H1 (cell line): ENCODE data around the gene MSI2. TPM values are rescaled to one million over a fixed set of nuclear protein-coding genes. Genes with fewer than 3 reads are reported as not detected.

ENCODE experiments used
- CTCF ChIA-PET: fragments of 300-600 bp; sonication (Branson Sonifier 250); formaldehyde crosslinking; loops from one replicate; lab custom pipeline; 2021; ENCODE audit not compliant: partially characterized antibody; lab: Charles Lee
- POLR2A ChIA-PET: fragments of 300-600 bp; sonication (Branson Sonifier 250); formaldehyde crosslinking; loops from one replicate; lab custom pipeline; 2021; ENCODE audit warnings: inconsistent platforms; ENCODE audit not compliant: partially characterized antibody; lab: Charles Lee
- DNase-seq, 2 experiments: peaks; one replicate each; pipeline versions ENCODE4 v3.0.0 to v3.0.0-alpha.2; 2010 to 2022; ENCODE audit warnings: low spot score in 2 of 2, low read depth in 1 of 2, mixed read lengths in 1 of 2
- FAIRE-seq: peaks from 2 replicates; lab custom pipeline; 2011; peaks lifted over from hg19 to GRCh38; lab: Jason Lieb, UNC
- H2AFZ ChIP-seq: 2 replicates; pipeline ENCODE4 v1.8.1; 2012; ENCODE audit warnings: low read length, inconsistent platforms
- H2AK5ac ChIP-seq: 2 replicates; pipeline ENCODE4 v1.6.1; 2013; ENCODE audit warnings: low read depth, low read length
- H2BK120ac ChIP-seq: replicated peaks from 2 replicates; pipeline ENCODE3; 2013; ENCODE audit warnings: low read depth, low read length, inconsistent platforms
- H2BK12ac ChIP-seq: 2 replicates; pipeline ENCODE4 v1.6.1; 2013; ENCODE audit warnings: low read depth, low read length
- H2BK15ac ChIP-seq: 2 replicates; pipeline ENCODE4 v1.6.1; 2013; ENCODE audit warnings: low read length
- H2BK20ac ChIP-seq: 2 replicates; pipeline ENCODE4 v1.6.1; 2013; ENCODE audit warnings: low read length
- H2BK5ac ChIP-seq: 2 replicates; pipeline ENCODE4 v1.6.1; 2013; ENCODE audit warnings: low read depth, low read length
- H3K14ac ChIP-seq: 2 replicates; pipeline ENCODE4 v1.6.1; 2013; ENCODE audit warnings: inconsistent platforms; ENCODE audit not compliant: insufficient read length
- H3K18ac ChIP-seq: 2 replicates; pipeline ENCODE4 v1.6.1; 2013; ENCODE audit warnings: low read length; ENCODE audit errors: extremely low read depth
- H3K23ac ChIP-seq: 2 replicates; pipeline ENCODE4 v1.6.1; 2013; ENCODE audit warnings: inconsistent platforms; ENCODE audit not compliant: insufficient read length
- H3K23me2 ChIP-seq: 2 replicates; pipeline ENCODE4 v1.6.1; 2013; ENCODE audit warnings: low read depth, low read length
- H3K27ac ChIP-seq: 2 replicates; pipeline ENCODE4 v1.6.1; 2011; ENCODE audit warnings: low read depth, low read length, inconsistent platforms
- H3K27me3 ChIP-seq, 4 experiments: replicated peaks in 1 of 4; 1 replicate in 1 of 4; 2 replicates in 3 of 4; pipeline versions ENCODE4 v1.6.1 to v1.8.1; 2011 to 2013; ENCODE audit warnings: low read length in 3 of 4, mild to moderate bottlenecking in 3 of 4, inconsistent platforms in 2 of 4, mixed read lengths in 2 of 4, moderate library complexity in 1 of 4; ENCODE audit not compliant: control insufficient read depth in 3 of 4, insufficient read depth in 3 of 4; ENCODE audit errors: extremely low read depth in 1 of 4
- H3K36me3 ChIP-seq, 4 experiments: 2 replicates each; pipeline versions ENCODE4 v1.6.1 to v1.8.1; 2011 to 2013; ENCODE audit warnings: mild to moderate bottlenecking in 4 of 4, low read length in 3 of 4, moderate library complexity in 2 of 4, control low read depth in 1 of 4, inconsistent platforms in 1 of 4; ENCODE audit not compliant: insufficient read depth in 4 of 4, control insufficient read depth in 2 of 4
- H3K4ac ChIP-seq: replicated peaks from 2 replicates; pipeline ENCODE3; 2013; ENCODE audit warnings: low read length, low read depth, mixed read lengths, inconsistent platforms; ENCODE audit not compliant: insufficient read length
- H3K4me1 ChIP-seq, 4 experiments: replicated peaks in 1 of 4; 1 replicate in 1 of 4; 2 replicates in 3 of 4; pipeline versions ENCODE4 v1.6.1 to v1.8.1; 2011 to 2013; ENCODE audit warnings: low read length in 3 of 4, inconsistent platforms in 2 of 4, mixed read lengths in 1 of 4; ENCODE audit not compliant: insufficient read depth in 4 of 4, control insufficient read depth in 3 of 4
- H3K4me2 ChIP-seq, 2 experiments: 2 replicates each; pipeline versions ENCODE4 v1.6.1 to v1.8.1; 2011 to 2013; ENCODE audit warnings: low read depth in 2 of 2, low read length in 2 of 2, control low read depth in 1 of 2, inconsistent platforms in 1 of 2, mild to moderate bottlenecking in 1 of 2; ENCODE audit not compliant: insufficient read depth in 1 of 2
- H3K4me3 ChIP-seq, 4 experiments: fragments of 200-600, 300-600 bp in 1 of 4; sonication (generic), shearing (Covaris generic), sonication (Bioruptor Twin) in 1 of 4; 2 replicates each; pipeline versions ENCODE4 v1.5.1 to v1.8.1; 2011 to 2016; ENCODE audit warnings: low read length in 4 of 4, low read depth in 3 of 4, control low read depth in 2 of 4, inconsistent platforms in 2 of 4, mild to moderate bottlenecking in 2 of 4, mixed read lengths in 1 of 4, moderate library complexity in 1 of 4; ENCODE audit not compliant: insufficient read depth in 2 of 4; ENCODE audit errors: extremely low read depth in 1 of 4
- H3K56ac ChIP-seq: replicated peaks from 2 replicates; pipeline ENCODE3; 2013; ENCODE audit warnings: low read depth, mild to moderate bottlenecking, mixed read lengths, low read length, inconsistent platforms; ENCODE audit not compliant: insufficient read length
- H3K79me1 ChIP-seq: 2 replicates; pipeline ENCODE4 v1.6.1; 2013; ENCODE audit warnings: low read depth, low read length, control low read depth
- H3K79me2 ChIP-seq, 2 experiments: 2 replicates each; pipeline versions ENCODE4 v1.6.1 to v1.8.1; 2012 to 2013; ENCODE audit warnings: low read length in 2 of 2, mild to moderate bottlenecking in 2 of 2, inconsistent platforms in 1 of 2; ENCODE audit not compliant: insufficient read depth in 2 of 2, control insufficient read depth in 1 of 2
- H3K9ac ChIP-seq, 4 experiments: replicated peaks in 1 of 4; 1 replicate in 1 of 4; 2 replicates in 3 of 4; pipeline versions ENCODE4 v1.6.1 to v1.8.1; 2011 to 2013; ENCODE audit warnings: low read depth in 3 of 4, low read length in 3 of 4, control low read depth in 2 of 4, mild to moderate bottlenecking in 2 of 4, moderate library complexity in 2 of 4, inconsistent platforms in 1 of 4; ENCODE audit errors: extremely low read depth in 1 of 4
- H3K9me3 ChIP-seq, 2 experiments: 2 replicates each; pipeline versions ENCODE4 v1.6.1 to v1.8.1; 2012 to 2013; ENCODE audit warnings: mild to moderate bottlenecking in 2 of 2, moderate library complexity in 2 of 2, control low read depth in 1 of 2, inconsistent platforms in 1 of 2, low read depth in 1 of 2, low read length in 1 of 2, mixed read lengths in 1 of 2; ENCODE audit not compliant: insufficient read depth in 2 of 2
- H4K20me1 ChIP-seq, 2 experiments: replicated peaks in 1 of 2; 2 replicates each; pipeline versions ENCODE3 to v1.8.1; 2011 to 2013; ENCODE audit warnings: inconsistent platforms in 2 of 2, low read length in 2 of 2, mild to moderate bottlenecking in 1 of 2; ENCODE audit not compliant: insufficient read depth in 2 of 2, control insufficient read depth in 1 of 2
- H4K5ac ChIP-seq: 2 replicates; pipeline ENCODE4 v1.6.1; 2013; ENCODE audit warnings: low read length, low read depth, mixed read lengths, inconsistent platforms; ENCODE audit not compliant: insufficient read length
- H4K8ac ChIP-seq: 2 replicates; pipeline ENCODE4 v1.8.0; 2013; ENCODE audit warnings: mild to moderate bottlenecking, moderate library complexity, low read length, inconsistent platforms; ENCODE audit not compliant: insufficient read depth; ENCODE audit errors: extremely low read depth
- H4K91ac ChIP-seq: replicated peaks from 2 replicates; pipeline ENCODE3; 2013; ENCODE audit warnings: low read length, mixed read lengths, inconsistent platforms; ENCODE audit not compliant: insufficient read length
- RAD21 ChIP-seq, 2 experiments: IDR thresholded peaks in 1 of 2; conservative IDR thresholded peaks in 1 of 2; 2 replicates each; pipeline ENCODE4 v1.6.1; 2011; ENCODE audit warnings: low read depth in 2 of 2, low read length in 2 of 2, improper control_type of control experiment in 1 of 2, inconsistent platforms in 1 of 2, mild to moderate bottlenecking in 1 of 2, moderate library complexity in 1 of 2
- TBP ChIP-seq: IDR thresholded peaks from 2 replicates; pipeline ENCODE4 v1.6.1; 2011; ENCODE audit warnings: low read depth, low read length, improper control_type of control experiment
- WGBS, 2 experiments: shearing (Covaris generic) in 1 of 2; methylation state at CpG; one replicate each; pipeline versions ENCODE4 v1.1.6 to v1.1.7; 2013 to 2015; ENCODE audit warnings: low lambda C conversion rate in 2 of 2, mixed read lengths in 2 of 2, inconsistent platforms in 1 of 2, low coverage in 1 of 2, missing lambda C conversion rate in 1 of 2; ENCODE audit not compliant: insufficient replicate concordance in 2 of 2, insufficient coverage in 1 of 2, insufficient read length in 1 of 2; ENCODE audit errors: extremely low coverage in 1 of 2, missing lambda C conversion rate in 1 of 2; 5-methylcytosine and 5-hydroxymethylcytosine counted together
- polyA plus RNA-seq, 7 experiments: library from polyadenylated mRNA; depleted of rRNA in 3 of 7; stranded (reverse) in 5 of 7; unstranded in 2 of 7; fragments of >200 nt in 5 of 7; fragments of 200-250 nt in 2 of 7; gene quantifications; 1 replicate in 5 of 7; 2 replicates in 1 of 7; 4 replicates in 1 of 7; pipeline versions ENCODE4 v1.2.1 to v1.2.3, GENCODE V29; 2011 to 2013; ENCODE audit warnings: missing spikeins in 2 of 7, mixed read lengths in 2 of 7
- total RNA-seq: library from RNA; stranded (reverse); fragmentation: NEBNext Ultra II Directional; extraction: Animal tissue kit (Norgen Biotek cat#: 25700); gene quantifications from 2 replicates; pipeline ENCODE4 v1.2.1, GENCODE V29; 2021
- TF ChIP-seq, protein P1 (sequence below), 3 experiments: IDR thresholded peaks; 1 replicate in 2 of 3; 2 replicates in 1 of 3; pipeline versions ENCODE4 v1.5.1 to v1.6.1; 2011; ENCODE audit warnings: low read length in 3 of 3, mild to moderate bottlenecking in 3 of 3, inconsistent platforms in 2 of 3, low read depth in 1 of 3, moderate library complexity in 1 of 3; ENCODE audit not compliant: insufficient read depth in 1 of 3; ENCODE audit errors: control extremely low read depth in 1 of 3

Gene MSI2
- total and polyA plus RNA-seq, 2 of the 8 experiments (the other 6 are each of a cell fraction or from before 2014, with no cell fraction given): 36.7 to 80.6 TPM

GRCh38 chr17:57584050-57584551, 327.8 kb downstream of the MSI2 start:
- Histone ChIP-seq H3K56ac (no peak overlapping the region), H2BK20ac (no peak overlapping the region), H2BK5ac (no peak overlapping the region), H3K23me2 (no peaks in the 10 kb centered on the region), H2BK12ac (no peak overlapping the region), H4K91ac (no peak overlapping the region), H3K4me2 (no peak overlapping the region), H2AK5ac (no peak overlapping the region), H3K27me3 (no peaks in the 10 kb centered on the region), H3K23ac (no peak overlapping the region), H3K4ac (no peak overlapping the region), H3K27ac (no peak overlapping the region), H4K20me1 (no peaks in the 10 kb centered on the region), H4K5ac (no peak overlapping the region), H3K14ac (no peak overlapping the region), H3K4me1 (peaks cover 0 to 8% (median 3%) of the 10 kb centered on the region in 4 experiments; a peak in 4 of 7 replicates), H3K9ac (no peak overlapping the region), H3K18ac (no peak overlapping the region), H3K79me2 (0 out of 4 replicates have a peak, but pooled peaks cover 0 to 2% of the 10 kb centered on the region in 2 experiments), H3K9me3 (no peaks in the 10 kb centered on the region), H2BK15ac (no peak overlapping the region), H2AFZ (no peak overlapping the region), H2BK120ac (no peak overlapping the region), H4K8ac (no peak overlapping the region), H3K79me1 (no peaks in the 10 kb centered on the region), H3K4me3 (no peak overlapping the region), H3K36me3 (no peaks in the 10 kb centered on the region)
- no peak for FAIRE-seq
- TF ChIP-seq, protein P1, sequence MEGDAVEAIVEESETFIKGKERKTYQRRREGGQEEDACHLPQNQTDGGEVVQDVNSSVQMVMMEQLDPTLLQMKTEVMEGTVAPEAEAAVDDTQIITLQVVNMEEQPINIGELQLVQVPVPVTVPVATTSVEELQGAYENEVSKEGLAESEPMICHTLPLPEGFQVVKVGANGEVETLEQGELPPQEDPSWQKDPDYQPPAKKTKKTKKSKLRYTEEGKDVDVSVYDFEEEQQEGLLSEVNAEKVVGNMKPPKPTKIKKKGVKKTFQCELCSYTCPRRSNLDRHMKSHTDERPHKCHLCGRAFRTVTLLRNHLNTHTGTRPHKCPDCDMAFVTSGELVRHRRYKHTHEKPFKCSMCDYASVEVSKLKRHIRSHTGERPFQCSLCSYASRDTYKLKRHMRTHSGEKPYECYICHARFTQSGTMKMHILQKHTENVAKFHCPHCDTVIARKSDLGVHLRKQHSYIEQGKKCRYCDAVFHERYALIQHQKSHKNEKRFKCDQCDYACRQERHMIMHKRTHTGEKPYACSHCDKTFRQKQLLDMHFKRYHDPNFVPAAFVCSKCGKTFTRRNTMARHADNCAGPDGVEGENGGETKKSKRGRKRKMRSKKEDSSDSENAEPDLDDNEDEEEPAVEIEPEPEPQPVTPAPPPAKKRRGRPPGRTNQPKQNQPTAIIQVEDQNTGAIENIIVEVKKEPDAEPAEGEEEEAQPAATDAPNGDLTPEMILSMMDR (IDR thresholded peaks at IDR 0.05; ENCODE audit: control extremely low read depth in 1 of 3, insufficient read depth in 1 of 3, low read depth in 1 of 3, low read length in 3 of 3): peak; percentile 43 to 58 (median 49)
- peak; percentile 49 to 53 for TF ChIP-seq RAD21 (IDR thresholded peaks at IDR 0.05 in 1 of 2, conservative IDR thresholded peaks at IDR 0.05 in 1 of 2; ENCODE audit: low read depth in 2 of 2, low read length in 2 of 2)
- TF ChIP-seq TBP: no peak
- CTCF ChIA-PET: interaction anchor here (0.6 to 2.7 kb wide), 20 partner anchors 9 to 215 kb away, joined by 3 to 23 read pairs (median 4); no protein-coding TSS in a partner anchor
- WGBS, 2 experiments: 86% methylated on average over 9 of the region's 9 CpGs; no CpG with 5 or more reads in 1 of the 2 experiments
- peak in 1 of 2 experiments; percentile 10 for DNase-seq
- POLR2A ChIA-PET: no interaction called here
